K562 (cell line): ENCODE results near the gene HDAC5. TPM values are rescaled to one million over a fixed set of nuclear protein-coding genes. Genes with fewer than 3 reads are reported as not detected.

ENCODE experiments used
- DACH1 ChIP-seq: fragments of 450-650 bp; IDR thresholded peaks from 2 replicates; pipeline ENCODE4 v1.6.1; 2018; ENCODE audit not compliant: partially characterized antibody
- DDX20 ChIP-seq: fragments of 450-650 bp; IDR thresholded peaks from 2 replicates; pipeline ENCODE4 v1.6.1; 2016; ENCODE audit warnings: missing genetic modification characterization, low read depth, mild to moderate bottlenecking, missing compliant biosample characterization, moderate library complexity
- ELF4 ChIP-seq: fragments of 450-650 bp; formaldehyde crosslinking; IDR thresholded peaks from 2 replicates; pipeline ENCODE4 v1.4.0; 2022; ENCODE audit warnings: missing genetic modification characterization
- GTF2F1 ChIP-seq: IDR thresholded peaks from 2 replicates; pipeline ENCODE4 v1.6.1; 2011; ENCODE audit warnings: low read depth, low read length, improper control_type of control experiment
- HDAC1 ChIP-seq, 2 experiments: fragments of 450-650 bp; IDR thresholded peaks; 2 replicates each; pipeline ENCODE4 v1.6.1; 2016 to 2017; ENCODE audit warnings: inconsistent platforms in 1 of 2, mild to moderate bottlenecking in 1 of 2, moderate library complexity in 1 of 2
- HNRNPLL ChIP-seq: fragments of 200-400 bp; formaldehyde crosslinking; IDR thresholded peaks from 2 replicates; pipeline ENCODE4 v1.6.1; 2017; ENCODE audit warnings: low read length, low read depth, mild to moderate bottlenecking; ENCODE audit not compliant: poor library complexity, severe bottlenecking
- ILF3 ChIP-seq: fragments of 450-650 bp; IDR thresholded peaks from 2 replicates; pipeline ENCODE4 v1.6.1; 2018; ENCODE audit warnings: antibody characterized with exemption, mild to moderate bottlenecking, moderate library complexity, borderline replicate concordance
- JUN ChIP-seq, 2 experiments: sonication (generic) in 1 of 2; formaldehyde crosslinking in 1 of 2; IDR thresholded peaks; 2 replicates each; pipeline versions ENCODE4 v1.6.1 to v1.8.0; 2012 to 2022; ENCODE audit warnings: borderline replicate concordance in 2 of 2, mild to moderate bottlenecking in 2 of 2, improper control_type of control experiment in 1 of 2, low read depth in 1 of 2, low read length in 1 of 2, missing genetic modification reagents in 1 of 2
- KDM1A ChIP-seq, 2 experiments: fragments of 450-650 bp; IDR thresholded peaks; 2 replicates each; pipeline ENCODE4 v1.6.1; 2016; ENCODE audit warnings: mild to moderate bottlenecking in 2 of 2
- NBN ChIP-seq: fragments of 450-650 bp; IDR thresholded peaks from 2 replicates; pipeline ENCODE4 v1.6.1; 2016; ENCODE audit warnings: low read depth, mild to moderate bottlenecking
- NCOA4 ChIP-seq: fragments of 450-650 bp; IDR thresholded peaks from 2 replicates; pipeline ENCODE4 v1.6.1; 2018; ENCODE audit warnings: mild to moderate bottlenecking; ENCODE audit not compliant: partially characterized antibody
- NKRF ChIP-seq: fragments of 450-650 bp; IDR thresholded peaks from 2 replicates; pipeline ENCODE4 v1.6.1; 2016; ENCODE audit warnings: borderline replicate concordance
- PATZ1 ChIP-seq: fragments of 250-450 bp; sonication (Bioruptor Pico); IDR thresholded peaks from 2 replicates; pipeline ENCODE4 v1.5.0; 2020; ENCODE audit warnings: mild to moderate bottlenecking, borderline replicate concordance
- RB1 ChIP-seq: fragments of 450-650 bp; IDR thresholded peaks from 2 replicates; pipeline ENCODE4 v1.6.1; 2017; ENCODE audit warnings: low read depth, mild to moderate bottlenecking
- SETDB1 ChIP-seq: IDR thresholded peaks from one replicate; pipeline ENCODE4 v1.6.1; 2012; ENCODE audit warnings: low read length, control low read depth, inconsistent platforms
- SMARCC2 ChIP-seq: fragments of 450-650 bp; IDR thresholded peaks from 2 replicates; pipeline ENCODE4 v1.6.1; 2017; ENCODE audit warnings: antibody characterized with exemption, moderate library complexity, mild to moderate bottlenecking, low read depth
- TAF7 ChIP-seq: fragments of 450-650 bp; IDR thresholded peaks from 2 replicates; pipeline ENCODE4 v1.6.1; 2016; ENCODE audit warnings: missing genetic modification characterization, missing compliant biosample characterization
- TFAM ChIP-seq: fragments of 250-450 bp; sonication (Bioruptor Pico); conservative IDR thresholded peaks from 2 replicates; pipeline ENCODE4 v1.5.0; 2021; ENCODE audit warnings: mild to moderate bottlenecking, moderate library complexity
- THRB ChIP-seq: fragments of 450-650 bp; formaldehyde crosslinking; conservative IDR thresholded peaks from 2 replicates; pipeline ENCODE4 v1.4.0; 2022; ENCODE audit warnings: mild to moderate bottlenecking, missing genetic modification characterization
- TRIM24 ChIP-seq, 2 experiments: fragments of 450-650 bp; IDR thresholded peaks; 2 replicates each; pipeline ENCODE4 v1.6.1; 2016
- U2AF1 ChIP-seq: fragments of 200-400 bp; formaldehyde crosslinking; optimal IDR thresholded peaks from 2 replicates; pipeline ENCODE3; 2017; ENCODE audit warnings: mild to moderate bottlenecking, low read depth, low read length, moderate library complexity
- ZEB2 ChIP-seq: fragments of 450-650 bp; IDR thresholded peaks from 2 replicates; pipeline ENCODE4 v1.6.1; 2016
- ZNF707 ChIP-seq: fragments of 250-450 bp; sonication (Bioruptor Pico); conservative IDR thresholded peaks from 2 replicates; pipeline ENCODE4 v1.8.0; 2022; ENCODE audit warnings: inconsistent platforms, mild to moderate bottlenecking, moderate library complexity
- polyA plus RNA-seq, 8 experiments: library from polyadenylated mRNA; depleted of rRNA in 4 of 8; stranded (reverse) in 5 of 8; unstranded in 3 of 8; fragments of >200 nt; fragmentation: Nextera tagmentation in 2 of 8; fragmentation: Illumina TruSeq in 1 of 8; extraction: Ambion mirVana in 2 of 8; extraction: Trizol in 1 of 8; gene quantifications; 2 replicates each; pipeline versions ENCODE4 v1.2.1 to v1.2.3, GENCODE V29; 2011 to 2014; ENCODE audit warnings: inconsistent platforms in 1 of 8, missing spikeins in 1 of 8
- total RNA-seq, 7 experiments: library from RNA; depleted of rRNA in 6 of 7; stranded (reverse); fragments of >200 nt in 6 of 7; fragmentation: Illumina TruSeq in 2 of 7; extraction: Trizol in 2 of 7; gene quantifications; 2 replicates each; pipeline versions ENCODE4 v1.2.1 to v1.2.3, GENCODE V29; 2011 to 2021; ENCODE audit warnings: low replicate concordance in 1 of 7

The HDAC5 gene
- total and polyA plus RNA-seq, 9 of the 15 experiments (the other 6 are each of a cell fraction or from before 2014, with no cell fraction given): 0.45 to 26.2 (median 16.4) TPM

- no peak for TF ChIP-seq PATZ1 (CRISPR knock-in tag)
- TF ChIP-seq ZEB2: 0 out of 2 replicates have a peak, but pooled peaks have one; percentile 13
- TF ChIP-seq NKRF: no peak
- peak in 1 of 2 experiments; percentile 41; a peak in 2 of 4 replicates for TF ChIP-seq HDAC1 (IDR thresholded peaks at IDR 0.05)
- no peak for TF ChIP-seq U2AF1
- no peak for TF ChIP-seq THRB
- TF ChIP-seq ELF4 (CRISPR knock-in tag): no peak
- TF ChIP-seq DDX20 (tag): no peak
- TF ChIP-seq NBN: 0 out of 2 replicates have a peak, but pooled peaks have one; percentile 72
- no peak for TF ChIP-seq NCOA4
- TF ChIP-seq KDM1A (IDR thresholded peaks at IDR 0.05): peak; percentile 76 to 86; a peak in 3 of 4 replicates
- no peak for TF ChIP-seq TFAM (CRISPR knock-in tag)
- TF ChIP-seq GTF2F1: no peak
- TF ChIP-seq ILF3: no peak
- TF ChIP-seq JUN (IDR thresholded peaks at IDR 0.05; ENCODE audit: borderline replicate concordance, low read depth, low read length): peak; percentile 86
- no peak for TF ChIP-seq JUN (CRISPR knock-in tag; IDR thresholded peaks at IDR 0.05; ENCODE audit: borderline replicate concordance)
- no peak for TF ChIP-seq RB1
- TF ChIP-seq ZNF707: no peak
- TF ChIP-seq DACH1: peak; percentile 61
- no peak for TF ChIP-seq TRIM24 (IDR thresholded peaks at IDR 0.05)
- no peak for TF ChIP-seq SETDB1
- no peak for TF ChIP-seq HNRNPLL
- no peak; the same call in 1 of the 2 replicates for TF ChIP-seq SMARCC2
- no peak for TF ChIP-seq TAF7 (tag)
Measured at GRCh38 chr17:44132275-44132821, 8.9 kb upstream of the HDAC5 start (continued).
